Measurements from ENCODE around the gene AFF3.

Gene AFF3

GRCh38 chr2:100002059-100002458, 140.3 kb downstream of the AFF3 start:
- DNase-seq = no peak

GRCh38 chr2:100000915-100001707, 141.3 kb downstream of the AFF3 start:
- DNase-seq = no peak

- DNase-seq = no peak
Measured at GRCh38 chr2:99998651-99999320, 143.6 kb downstream of the AFF3 start.

- no peak for DNase-seq
Measured at GRCh38 chr2:99989905-99990304, 152.5 kb downstream of the AFF3 start.

GRCh38 chr2:99988599-99988998, 153.8 kb downstream of the AFF3 start:
- DNase-seq = no peak

- DNase-seq = no peak
Measured at GRCh38 chr2:99987160-99987559, 155.2 kb downstream of the AFF3 start.

- DNase-seq = no peak
Measured at GRCh38 chr2:99984799-99985515, 157.4 kb downstream of the AFF3 start.

GRCh38 chr2:99982744-99983143, 159.6 kb downstream of the AFF3 start:
- no peak for DNase-seq

GRCh38 chr2:99981840-99982239, 160.6 kb downstream of the AFF3 start:
- no peak for DNase-seq

GRCh38 chr2:99980176-99980575, 162.2 kb downstream of the AFF3 start:
- no peak for DNase-seq

GRCh38 chr2:99977966-99978365, 164.4 kb downstream of the AFF3 start:
- no peak for DNase-seq

- no peak for DNase-seq
Measured at GRCh38 chr2:99975386-99975785, 167.0 kb downstream of the AFF3 start.

GRCh38 chr2:99974682-99975375, 167.6 kb downstream of the AFF3 start:
- no peak for DNase-seq

GRCh38 chr2:99974275-99974674, 168.1 kb downstream of the AFF3 start:
- DNase-seq = no peak

GRCh38 chr2:99971326-99971900, 171.0 kb downstream of the AFF3 start:
- no peak for DNase-seq

- peak; percentile 24 to 74 for DNase-seq
Measured at GRCh38 chr2:99970292-99970868, 172.0 kb downstream of the AFF3 start.

- no peak for DNase-seq
Measured at GRCh38 chr2:99961196-99961913, 181.0 kb downstream of the AFF3 start.

- DNase-seq = no peak
Measured at GRCh38 chr2:99960790-99961189, 181.6 kb downstream of the AFF3 start.

GRCh38 chr2:99960291-99960690, 182.1 kb downstream of the AFF3 start:
- DNase-seq = no peak

GRCh38 chr2:99959261-99960014, 183.0 kb downstream of the AFF3 start:
- peak; percentile 3 to 7 for DNase-seq
